Right lobe of liver (tissue), 4 donors: ENCODE results near the gene IGSF11.

ENCODE experiments used
- POLR2A ChIP-seq: fragments of 450-650 bp; IDR thresholded peaks from one replicate; pipeline ENCODE4 v1.6.1; 2017; ENCODE audit warnings: antibody characterized with exemption, mild to moderate bottlenecking
- TF ChIP-seq, protein P1 (sequence below), 4 donors: fragments of 200-600 bp in 3 of 4; fragments of 450-650 bp in 1 of 4; IDR thresholded peaks; one replicate each; pipeline versions ENCODE4 v1.5.1 to v1.8.0; 2016 to 2022; ENCODE audit warnings: antibody characterized with exemption in 4 of 4, mild to moderate bottlenecking in 2 of 4
- donor health status: DM: no; HTN: no; CAD: no.
- donor health status: DM: no; HTN: no; CAD: no.
- donor health status: DM: no; HTN: yes; CAD: no.

DNA sequence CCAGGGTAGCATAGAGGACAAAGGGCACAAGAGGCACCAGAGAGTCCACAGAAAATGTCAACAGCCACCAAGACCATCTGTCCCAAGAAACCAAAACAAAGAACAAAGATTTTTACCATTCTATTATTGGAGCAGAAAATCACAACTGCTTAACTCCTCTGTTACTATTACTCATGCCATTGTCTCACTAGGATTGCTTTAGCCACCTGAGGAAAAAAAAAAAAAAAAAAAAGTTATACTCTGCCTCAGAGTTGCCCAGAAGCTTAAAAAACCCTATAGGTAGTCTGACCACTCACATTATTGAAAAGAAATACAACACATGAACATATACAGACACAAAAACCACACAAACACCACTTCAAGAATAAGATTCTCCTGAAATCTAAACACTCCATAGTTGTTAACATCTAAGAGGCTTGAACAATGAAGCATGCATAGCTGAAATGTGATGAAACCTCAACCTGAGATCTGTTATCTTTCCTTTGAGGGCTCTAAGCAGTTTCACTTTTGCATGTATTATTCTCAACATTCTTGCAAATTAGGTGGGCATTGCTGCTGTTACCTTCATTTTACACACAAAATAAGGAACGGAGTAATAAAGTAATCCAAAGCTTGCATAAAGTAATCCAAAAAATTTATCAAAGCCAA lies 85.4 kb downstream of the IGSF11 start:
- TF ChIP-seq, protein P1, sequence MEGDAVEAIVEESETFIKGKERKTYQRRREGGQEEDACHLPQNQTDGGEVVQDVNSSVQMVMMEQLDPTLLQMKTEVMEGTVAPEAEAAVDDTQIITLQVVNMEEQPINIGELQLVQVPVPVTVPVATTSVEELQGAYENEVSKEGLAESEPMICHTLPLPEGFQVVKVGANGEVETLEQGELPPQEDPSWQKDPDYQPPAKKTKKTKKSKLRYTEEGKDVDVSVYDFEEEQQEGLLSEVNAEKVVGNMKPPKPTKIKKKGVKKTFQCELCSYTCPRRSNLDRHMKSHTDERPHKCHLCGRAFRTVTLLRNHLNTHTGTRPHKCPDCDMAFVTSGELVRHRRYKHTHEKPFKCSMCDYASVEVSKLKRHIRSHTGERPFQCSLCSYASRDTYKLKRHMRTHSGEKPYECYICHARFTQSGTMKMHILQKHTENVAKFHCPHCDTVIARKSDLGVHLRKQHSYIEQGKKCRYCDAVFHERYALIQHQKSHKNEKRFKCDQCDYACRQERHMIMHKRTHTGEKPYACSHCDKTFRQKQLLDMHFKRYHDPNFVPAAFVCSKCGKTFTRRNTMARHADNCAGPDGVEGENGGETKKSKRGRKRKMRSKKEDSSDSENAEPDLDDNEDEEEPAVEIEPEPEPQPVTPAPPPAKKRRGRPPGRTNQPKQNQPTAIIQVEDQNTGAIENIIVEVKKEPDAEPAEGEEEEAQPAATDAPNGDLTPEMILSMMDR (IDR thresholded peaks at IDR 0.05), result no peak
- no peak for TF ChIP-seq POLR2A
